Panc1 (cell line): Measurements from ENCODE around the gene COCH. TPM values are rescaled to one million over a fixed set of nuclear protein-coding genes. Genes with fewer than 3 reads are reported as not detected.

Experiments
- ATAC-seq: fragments of 200-7000 bp; cut with Tn5 transposase; 2 replicates; pipeline ENCODE4 v1.9.1; 2020; ENCODE audit warnings: mild to moderate bottlenecking, moderate library complexity
- BruUV-seq: library from RNA; stranded (reverse); fragments of 400-500 nt; replicated peaks from 2 replicates; lab custom pipeline; 2021; lab: Mats Ljungman, UMichigan
- CTCF ChIA-PET: fragments of 300-600 bp; sonication (Branson Sonifier 250); formaldehyde crosslinking; loops from one replicate; lab custom pipeline; 2022; ENCODE audit warnings: antibody characterized with exemption; lab: Charles Lee
- POLR2A ChIA-PET: fragments of 300-600 bp; sonication (Branson Sonifier 250); formaldehyde crosslinking; loops from one replicate; lab custom pipeline; 2022; ENCODE audit warnings: antibody characterized with exemption; lab: Charles Lee
- DNase-seq: peaks from one replicate; pipeline ENCODE4 v3.0.0-alpha.2; 2010; ENCODE audit warnings: low read depth, low spot score
- H3K27ac ChIP-seq: 2 replicates; pipeline ENCODE4 v1.5.1; 2011; ENCODE audit warnings: mild to moderate bottlenecking, low read length, inconsistent platforms
- H3K27me3 ChIP-seq: fragments of 200-500 bp; sonication (Bioruptor generic); 2 replicates; pipeline ENCODE4 v1.6.0; 2014; ENCODE audit warnings: low read length, inconsistent platforms; ENCODE audit not compliant: control insufficient read depth, insufficient read depth
- H3K36me3 ChIP-seq: fragments of 200-500 bp; sonication (Bioruptor generic); 2 replicates; pipeline ENCODE4 v1.5.1; 2014; ENCODE audit warnings: inconsistent platforms, mild to moderate bottlenecking, low read length, moderate library complexity; ENCODE audit not compliant: control insufficient read depth, insufficient read depth
- H3K4me1 ChIP-seq: 2 replicates; pipeline ENCODE4 v1.5.1; 2011; ENCODE audit warnings: inconsistent platforms, mild to moderate bottlenecking, low read length, moderate library complexity; ENCODE audit not compliant: control insufficient read depth, insufficient read depth
- H3K4me3 ChIP-seq, 2 experiments: 2 replicates each; pipeline ENCODE4 v1.5.1; 2011 to 2012; ENCODE audit warnings: low read depth in 2 of 2, low read length in 2 of 2, mild to moderate bottlenecking in 2 of 2, inconsistent platforms in 1 of 2, moderate library complexity in 1 of 2
- H3K9me3 ChIP-seq: fragments of 200-500 bp; sonication (Bioruptor generic); 2 replicates; pipeline ENCODE4 v1.5.1; 2014; ENCODE audit warnings: low read depth, mild to moderate bottlenecking, inconsistent platforms, low read length, moderate library complexity; ENCODE audit not compliant: control insufficient read depth, insufficient read depth
- POLR2AphosphoS5 ChIP-seq: IDR thresholded peaks from 2 replicates; pipeline ENCODE4 v1.6.1; 2012; ENCODE audit warnings: mild to moderate bottlenecking, low read depth, low read length, moderate library complexity
- REST ChIP-seq, 2 experiments: IDR thresholded peaks; 2 replicates each; pipeline ENCODE4 v1.6.1; 2011 to 2012; ENCODE audit warnings: low read depth in 2 of 2, control low read depth in 1 of 2, low read length in 1 of 2, mild to moderate bottlenecking in 1 of 2, moderate library complexity in 1 of 2; ENCODE audit not compliant: insufficient read depth in 1 of 2
- SIN3A ChIP-seq: IDR thresholded peaks from 2 replicates; pipeline ENCODE4 v1.6.1; 2012; ENCODE audit warnings: low read depth, mild to moderate bottlenecking, low read length, moderate library complexity, borderline replicate concordance; ENCODE audit not compliant: insufficient read depth
- TCF7L2 ChIP-seq: IDR thresholded peaks from 2 replicates; pipeline ENCODE4 v1.6.1; 2011; ENCODE audit warnings: mild to moderate bottlenecking, low read depth, low read length, inconsistent platforms
- in situ Hi-C: cut with HindIII; loops from 2 replicates; pipeline ENCODE4 v1.10.0; 2016; ENCODE audit warnings: low sequenced_read_pairs, low pct_unique_long_range_greater_than_20kb
- intact Hi-C: fragments of 100-400 bp; cut with micrococcal nuclease; formaldehyde crosslinking; loops from one replicate; pipeline ENCODE4 v1.10.0; 2022; ENCODE audit not compliant: unreplicated experiment
- total RNA-seq: library from RNA; stranded (reverse); gene quantifications from one replicate; pipeline ENCODE4 v1.2.1, GENCODE V29; 2021; ENCODE audit not compliant: unreplicated experiment
- TF ChIP-seq, protein P1 (sequence below): fragments of 450-650 bp; IDR thresholded peaks from 2 replicates; pipeline ENCODE4 v1.5.1; 2017; ENCODE audit warnings: mild to moderate bottlenecking

The COCH gene
- total RNA-seq, 1 experiment from 2014 or later = 1.3 TPM

DNA sequence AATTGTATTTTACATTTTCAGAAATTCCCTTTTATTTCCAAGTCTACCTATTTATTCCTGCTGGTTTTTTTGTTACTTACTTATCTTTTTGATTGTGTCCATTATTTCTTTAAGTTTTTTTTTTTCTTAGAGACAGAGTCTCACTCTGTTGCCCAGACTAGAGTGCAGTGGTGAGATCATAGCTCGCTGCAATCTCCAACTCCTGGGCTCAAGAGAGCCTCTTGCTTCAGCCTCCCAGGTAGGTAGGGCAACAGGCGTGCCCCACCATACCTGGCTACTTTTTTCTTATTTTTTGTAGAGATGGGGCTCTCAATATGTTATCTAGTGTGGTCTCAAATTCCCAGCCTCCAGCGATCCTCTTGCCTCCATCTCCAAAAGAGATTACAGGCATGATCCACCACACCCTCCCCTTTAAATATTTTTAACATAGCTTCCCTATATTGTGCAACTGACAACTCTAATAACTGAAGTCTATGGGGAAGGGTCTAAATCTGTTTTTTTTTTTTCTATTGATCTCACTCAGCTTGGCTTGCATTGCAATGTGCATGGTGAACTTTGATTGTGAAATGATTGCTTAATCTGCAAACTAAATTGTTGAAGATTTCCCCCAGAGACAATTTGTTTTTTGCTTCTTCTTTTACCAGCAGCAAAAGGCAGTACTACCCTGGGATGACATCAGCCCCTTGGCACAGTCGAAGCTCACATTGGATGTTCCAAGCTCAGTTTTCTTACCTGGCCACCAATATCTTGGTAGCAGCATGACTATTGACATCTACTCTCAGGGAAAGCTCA is 25.7 kb upstream of the COCH start:
- ATAC-seq (no peak), DNase-seq (no peak)
- BruUV-seq = no TSS peak
- H3K4me1 ChIP-seq = no peaks in the 10 kb centered on the region
- no peaks in the 10 kb centered on the region for H3K9me3 ChIP-seq
- ChIA-PET POLR2A (no interaction called here), CTCF (interaction anchor here (0.5 to 0.7 kb wide), 2 partner anchors 19 to 147 kb away, joined by 3 to 4 read pairs; no protein-coding TSS in a partner anchor)
- H3K36me3 ChIP-seq = no peaks in the 10 kb centered on the region
- no peak overlapping the region for H3K27ac ChIP-seq
- H3K27me3 ChIP-seq = peaks cover 2% of the 10 kb centered on the region; the same call in 1 of the 2 replicates
- intact Hi-C loops = no loop called here
- TF ChIP-seq, protein P1, sequence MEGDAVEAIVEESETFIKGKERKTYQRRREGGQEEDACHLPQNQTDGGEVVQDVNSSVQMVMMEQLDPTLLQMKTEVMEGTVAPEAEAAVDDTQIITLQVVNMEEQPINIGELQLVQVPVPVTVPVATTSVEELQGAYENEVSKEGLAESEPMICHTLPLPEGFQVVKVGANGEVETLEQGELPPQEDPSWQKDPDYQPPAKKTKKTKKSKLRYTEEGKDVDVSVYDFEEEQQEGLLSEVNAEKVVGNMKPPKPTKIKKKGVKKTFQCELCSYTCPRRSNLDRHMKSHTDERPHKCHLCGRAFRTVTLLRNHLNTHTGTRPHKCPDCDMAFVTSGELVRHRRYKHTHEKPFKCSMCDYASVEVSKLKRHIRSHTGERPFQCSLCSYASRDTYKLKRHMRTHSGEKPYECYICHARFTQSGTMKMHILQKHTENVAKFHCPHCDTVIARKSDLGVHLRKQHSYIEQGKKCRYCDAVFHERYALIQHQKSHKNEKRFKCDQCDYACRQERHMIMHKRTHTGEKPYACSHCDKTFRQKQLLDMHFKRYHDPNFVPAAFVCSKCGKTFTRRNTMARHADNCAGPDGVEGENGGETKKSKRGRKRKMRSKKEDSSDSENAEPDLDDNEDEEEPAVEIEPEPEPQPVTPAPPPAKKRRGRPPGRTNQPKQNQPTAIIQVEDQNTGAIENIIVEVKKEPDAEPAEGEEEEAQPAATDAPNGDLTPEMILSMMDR = no peak
- no peak for TF ChIP-seq SIN3A
- TF ChIP-seq TCF7L2 = no peak
- TF ChIP-seq REST (IDR thresholded peaks at IDR 0.05; ENCODE audit: insufficient read depth in 1 of 2, low read depth in 2 of 2, low read length in 1 of 2) = no peak
- TF ChIP-seq POLR2AphosphoS5 = no peak
- H3K4me3 ChIP-seq = no peak overlapping the region
- in situ Hi-C loops = no loop called here

DNA sequence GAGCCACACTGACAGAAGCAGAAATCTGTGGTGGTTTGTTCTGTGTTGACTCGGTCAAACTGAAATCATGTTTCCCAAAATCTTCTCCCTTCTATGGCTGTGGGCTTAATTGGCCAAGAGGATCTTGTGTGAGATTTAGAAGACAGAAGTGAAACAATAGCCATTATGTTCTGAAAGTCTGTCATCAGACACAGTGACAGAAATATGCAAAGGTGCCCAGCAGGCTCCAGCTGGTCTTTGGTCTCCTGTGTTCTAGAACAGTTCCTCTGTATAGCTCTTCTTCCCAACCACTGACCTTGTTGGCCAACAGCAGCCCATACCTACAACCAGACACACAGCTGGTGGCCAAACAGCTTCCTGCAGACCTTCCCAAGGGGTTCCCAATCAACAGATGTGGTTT is 25.0 kb upstream of the COCH start:
- TF ChIP-seq POLR2AphosphoS5 = no peak
- no peak for TF ChIP-seq TCF7L2
- no peak for TF ChIP-seq SIN3A
- TF ChIP-seq REST (IDR thresholded peaks at IDR 0.05; ENCODE audit: insufficient read depth in 1 of 2, low read depth in 2 of 2, low read length in 1 of 2) = no peak
- TF ChIP-seq, protein P1 = no peak
- H3K27me3 ChIP-seq = peaks cover 2% of the 10 kb centered on the region; the same call in 1 of the 2 replicates
- no peak for DNase-seq
- no peaks in the 10 kb centered on the region for H3K36me3 ChIP-seq
- in situ Hi-C loops (no loop called here), intact Hi-C loops (no loop called here)
- no peaks in the 10 kb centered on the region for H3K9me3 ChIP-seq
- POLR2A ChIA-PET = no interaction called here
- CTCF ChIA-PET = no interaction called here
- H3K4me3 ChIP-seq = no peak overlapping the region
- BruUV-seq = no TSS peak
- H3K4me1 ChIP-seq = no peaks in the 10 kb centered on the region
- no peak overlapping the region for H3K27ac ChIP-seq
- no peak for ATAC-seq
